Activated T-helper 17 cell treated with anti-CD3 and anti-CD28 coated beads, Interleukin-2, amount 50 U/mL, for 72 hours (primary cell): ENCODE results near the gene ROBO1. TPM values are rescaled to one million over a fixed set of nuclear protein-coding genes. Genes with fewer than 3 reads are reported as not detected.

Experiments used
- ATAC-seq: fragments of 150-1000 bp; cut with Tn5 transposase; replicated peaks from 2 replicates; pipeline ENCODE4 v1.10.0; 2021; ENCODE audit warnings: mild to moderate bottlenecking, moderate library complexity
- H3K27ac Mint-ChIP-seq: one replicate; pipeline ENCODE4 v1.8.0; 2022; ENCODE audit warnings: mixed read lengths
- H3K27me3 Mint-ChIP-seq: one replicate; pipeline ENCODE4 v1.8.0; 2022; ENCODE audit warnings: mixed read lengths
- H3K36me3 Mint-ChIP-seq: one replicate; pipeline ENCODE4 v1.8.0; 2022; ENCODE audit warnings: low read depth, mild to moderate bottlenecking, mixed read lengths
- H3K4me1 Mint-ChIP-seq: one replicate; pipeline ENCODE4 v1.8.0; 2022; ENCODE audit warnings: mixed read lengths
- H3K4me3 Mint-ChIP-seq: one replicate; pipeline ENCODE4 v1.8.0; 2022; ENCODE audit warnings: mild to moderate bottlenecking, mixed read lengths
- H3K9me3 Mint-ChIP-seq: one replicate; pipeline ENCODE4 v1.8.0; 2022; ENCODE audit warnings: mixed read lengths
- total RNA-seq, 2 donors: library from RNA; stranded (reverse); gene quantifications; one replicate each; pipeline ENCODE4 v1.2.3, GENCODE V29; 2022

The ROBO1 gene
- total RNA-seq, 2 donors from 2014 or later: not detected

- Mint-ChIP-seq H3K9me3 (peaks cover 19% of the 10 kb centered on the region), H3K27me3 (no peaks in the 10 kb centered on the region), H3K36me3 (no peaks in the 10 kb centered on the region), H3K27ac (no peak overlapping the region), H3K4me3 (no peak overlapping the region), H3K4me1 (no peaks in the 10 kb centered on the region)
- no peak for ATAC-seq
Measured at GRCh38 chr3:78605178-78605577, 1162.6 kb downstream of the ROBO1 start.

DNA sequence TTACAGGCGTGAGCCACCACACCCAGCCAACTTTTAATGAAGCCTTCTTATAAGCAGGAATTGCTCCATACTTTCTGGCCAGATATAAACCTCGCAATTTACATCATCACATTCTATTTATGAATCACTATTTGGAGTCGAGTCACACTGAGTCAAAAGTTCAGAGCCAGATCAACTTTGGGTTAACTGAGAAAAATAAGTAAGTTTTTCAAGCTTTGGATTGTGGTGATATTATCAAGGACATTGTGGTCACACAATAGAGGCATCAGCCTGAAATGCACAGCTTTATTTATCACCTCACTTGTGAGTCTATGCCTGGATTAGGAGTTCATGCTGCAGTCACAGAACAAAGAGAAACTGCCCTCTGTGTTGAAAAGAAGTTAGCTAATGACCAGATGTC is 1163.5 kb downstream of the ROBO1 start:
- ATAC-seq: no peak
- H3K27me3 Mint-ChIP-seq: no peaks in the 10 kb centered on the region
- H3K27ac Mint-ChIP-seq: no peak overlapping the region
- peaks cover 19% of the 10 kb centered on the region for H3K9me3 Mint-ChIP-seq
- no peak overlapping the region for H3K4me3 Mint-ChIP-seq
- no peaks in the 10 kb centered on the region for H3K36me3 Mint-ChIP-seq
- H3K4me1 Mint-ChIP-seq: no peaks in the 10 kb centered on the region

DNA sequence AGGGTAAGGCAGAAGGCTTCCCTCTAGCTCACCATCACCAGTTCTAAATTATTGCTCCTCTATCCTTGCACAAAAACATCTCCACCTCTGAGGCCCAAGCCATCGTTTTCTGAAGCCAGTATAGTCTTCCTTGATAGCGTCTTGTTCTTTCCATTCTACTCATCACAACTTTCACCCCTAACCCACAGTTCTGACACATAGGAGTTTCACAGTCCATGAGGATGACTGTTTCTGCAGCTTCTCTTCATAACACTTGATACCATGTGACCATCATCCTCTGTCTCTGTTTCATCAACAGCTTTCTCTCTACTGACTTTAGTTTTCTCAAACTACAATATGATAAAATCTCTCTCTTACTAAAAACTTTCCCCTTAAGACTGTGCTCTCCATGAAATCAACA is 1166.5 kb downstream of the ROBO1 start:
- H3K27ac Mint-ChIP-seq: no peak overlapping the region
- no peak overlapping the region for H3K4me3 Mint-ChIP-seq
- H3K36me3 Mint-ChIP-seq: no peaks in the 10 kb centered on the region
- no peak for ATAC-seq
- no peaks in the 10 kb centered on the region for H3K27me3 Mint-ChIP-seq
- H3K4me1 Mint-ChIP-seq: no peaks in the 10 kb centered on the region
- peaks cover 13% of the 10 kb centered on the region for H3K9me3 Mint-ChIP-seq

GRCh38 chr3:78589778-78590177 is 1178.0 kb downstream of the ROBO1 start:
- Mint-ChIP-seq H3K27me3 (no peaks in the 10 kb centered on the region), H3K4me1 (no peaks in the 10 kb centered on the region), H3K36me3 (no peaks in the 10 kb centered on the region), H3K4me3 (no peak overlapping the region), H3K27ac (no peak overlapping the region), H3K9me3 (peaks cover 18% of the 10 kb centered on the region)
- no peak for ATAC-seq

- Mint-ChIP-seq H3K4me3 (no peak overlapping the region), H3K36me3 (no peaks in the 10 kb centered on the region), H3K9me3 (peaks cover 18% of the 10 kb centered on the region), H3K27me3 (no peaks in the 10 kb centered on the region), H3K27ac (no peak overlapping the region), H3K4me1 (no peaks in the 10 kb centered on the region)
- no peak for ATAC-seq
Measured at GRCh38 chr3:78588906-78589621, 1178.7 kb downstream of the ROBO1 start.

- Mint-ChIP-seq H3K4me3 (no peak overlapping the region), H3K36me3 (no peaks in the 10 kb centered on the region), H3K27me3 (no peaks in the 10 kb centered on the region), H3K27ac (no peak overlapping the region), H3K4me1 (no peaks in the 10 kb centered on the region), H3K9me3 (peaks cover 16% of the 10 kb centered on the region)
- ATAC-seq: no peak
Measured at GRCh38 chr3:78580681-78581080, 1187.1 kb downstream of the ROBO1 start.

DNA sequence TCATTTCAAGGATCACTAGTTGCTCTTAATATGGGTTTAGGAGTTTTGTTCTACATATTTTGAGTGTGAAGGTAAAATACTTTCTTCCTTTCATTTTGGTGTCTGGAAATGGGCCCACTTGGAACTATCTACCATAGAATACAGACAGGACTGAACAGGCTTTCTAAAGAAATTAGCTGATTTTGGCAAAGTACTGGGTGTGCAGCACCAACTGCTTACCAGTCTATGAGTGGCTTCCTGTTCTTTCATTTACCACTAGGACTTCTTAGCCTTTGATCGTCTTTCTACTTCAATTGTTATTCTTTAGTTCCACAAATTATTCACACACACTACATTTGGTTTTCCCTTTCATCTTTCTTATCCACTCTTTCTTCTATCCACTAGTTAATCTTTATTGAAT is 1196.3 kb downstream of the ROBO1 start:
- Mint-ChIP-seq H3K9me3 (peaks cover 18% of the 10 kb centered on the region), H3K4me1 (no peaks in the 10 kb centered on the region), H3K36me3 (no peaks in the 10 kb centered on the region), H3K27me3 (no peaks in the 10 kb centered on the region), H3K4me3 (no peak overlapping the region), H3K27ac (no peak overlapping the region)
- ATAC-seq: no peak

GRCh38 chr3:78570496-78570895 is 1197.3 kb downstream of the ROBO1 start:
- H3K27ac Mint-ChIP-seq: no peak overlapping the region
- ATAC-seq: no peak
- no peaks in the 10 kb centered on the region for H3K27me3 Mint-ChIP-seq
- no peaks in the 10 kb centered on the region for H3K36me3 Mint-ChIP-seq
- H3K9me3 Mint-ChIP-seq: peaks cover 21% of the 10 kb centered on the region
- H3K4me1 Mint-ChIP-seq: no peaks in the 10 kb centered on the region
- H3K4me3 Mint-ChIP-seq: no peak overlapping the region

DNA sequence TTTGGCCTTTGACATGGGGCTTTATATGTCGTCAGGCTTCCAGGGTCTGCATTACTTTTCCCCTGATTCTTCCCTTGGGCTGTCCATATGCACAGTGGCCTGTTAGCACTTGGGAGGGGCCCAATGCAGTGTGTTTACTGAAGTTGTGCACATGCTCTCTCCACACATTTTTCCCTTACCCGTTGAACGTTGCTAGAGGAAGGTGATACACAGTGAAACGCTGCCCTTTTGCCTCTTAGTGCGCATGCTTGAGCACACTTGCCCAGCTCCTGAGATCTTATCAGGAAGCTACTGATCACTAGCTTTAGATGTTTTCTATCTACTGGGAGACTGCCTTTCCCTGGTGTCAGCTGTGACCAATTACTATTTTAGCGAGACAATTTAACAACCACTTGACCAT is 1198.0 kb downstream of the ROBO1 start:
- ATAC-seq: no peak
- Mint-ChIP-seq H3K4me3 (no peak overlapping the region), H3K36me3 (no peaks in the 10 kb centered on the region), H3K4me1 (no peaks in the 10 kb centered on the region), H3K9me3 (peaks cover 21% of the 10 kb centered on the region), H3K27me3 (no peaks in the 10 kb centered on the region), H3K27ac (no peak overlapping the region)

- ATAC-seq: no peak
- H3K36me3 Mint-ChIP-seq: no peaks in the 10 kb centered on the region
- H3K27me3 Mint-ChIP-seq: no peaks in the 10 kb centered on the region
- no peaks in the 10 kb centered on the region for H3K4me1 Mint-ChIP-seq
- H3K9me3 Mint-ChIP-seq: peaks cover 22% of the 10 kb centered on the region
- no peak overlapping the region for H3K4me3 Mint-ChIP-seq
- H3K27ac Mint-ChIP-seq: no peak overlapping the region
Measured at GRCh38 chr3:78565712-78566111, 1202.1 kb downstream of the ROBO1 start.

DNA sequence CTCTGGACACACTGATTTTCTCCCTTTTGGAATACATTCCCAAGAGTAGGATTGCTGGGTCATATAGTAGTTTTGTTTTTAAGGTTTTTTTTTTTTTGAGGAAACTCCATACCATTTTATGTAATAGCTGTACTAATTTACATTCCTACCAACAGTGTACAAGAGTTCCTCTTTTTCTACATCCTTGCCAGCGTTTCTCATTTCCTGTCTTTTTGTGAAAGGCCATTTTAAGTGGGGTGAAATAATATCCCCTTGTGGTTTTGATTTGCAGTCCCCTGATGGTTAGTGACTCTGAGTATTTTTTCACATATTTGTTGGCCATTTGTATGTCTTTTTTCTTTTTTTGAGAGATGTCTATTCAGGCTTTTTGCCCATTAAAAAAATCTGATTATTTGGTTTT is 1205.5 kb downstream of the ROBO1 start:
- H3K27ac Mint-ChIP-seq: no peak overlapping the region
- no peaks in the 10 kb centered on the region for H3K4me1 Mint-ChIP-seq
- H3K4me3 Mint-ChIP-seq: no peak overlapping the region
- peaks cover 22% of the 10 kb centered on the region for H3K9me3 Mint-ChIP-seq
- no peaks in the 10 kb centered on the region for H3K36me3 Mint-ChIP-seq
- ATAC-seq: no peak
- H3K27me3 Mint-ChIP-seq: no peaks in the 10 kb centered on the region
